GM10248 (cell line): ENCODE results near the gene CLNK.

Experiments
- CTCF ChIA-PET: fragments of 300-600 bp; sonication (Branson Sonifier 250); formaldehyde crosslinking; extraction: SDS; loops from one replicate; lab custom pipeline; 2021; ENCODE audit warnings: antibody characterized with exemption; lab: Yijun Ruan, JAX
- POLR2A ChIA-PET: fragments of 350-650 bp; sonication (Branson Sonifier 250); formaldehyde crosslinking; extraction: SDS; loops from one replicate; lab custom pipeline; 2020; ENCODE audit warnings: antibody characterized with exemption; lab: Yijun Ruan, JAX
- DNase-seq: peaks from one replicate; pipeline ENCODE4 v3.0.0; 2012; ENCODE audit errors: extremely low spot score
- TF ChIP-seq, protein P1 (sequence below): IDR thresholded peaks from 2 replicates; pipeline ENCODE4 v1.5.1; 2012; ENCODE audit warnings: mild to moderate bottlenecking, low read depth; ENCODE audit errors: extremely low read depth, missing control alignments, control extremely low read depth

The CLNK gene

DNA sequence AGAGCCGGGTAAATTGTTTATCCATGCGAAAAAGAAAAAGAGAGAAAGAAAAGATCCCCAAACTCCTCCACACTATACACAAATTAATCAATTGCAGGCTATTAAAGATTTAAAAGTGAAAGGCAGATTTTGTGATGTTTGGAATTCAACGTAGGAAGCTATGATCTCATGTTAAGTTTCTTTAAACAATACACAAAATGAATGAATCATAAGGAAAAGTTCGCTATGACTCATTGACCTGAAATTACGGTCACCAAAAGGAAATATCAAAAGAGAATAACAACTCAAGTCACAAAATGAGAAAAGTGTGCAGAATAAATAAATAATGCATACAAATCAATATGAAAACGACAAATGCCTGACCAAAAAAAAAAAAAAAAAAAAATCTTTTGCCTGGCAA, 28.6 kb downstream of the CLNK start:
- TF ChIP-seq, protein P1, sequence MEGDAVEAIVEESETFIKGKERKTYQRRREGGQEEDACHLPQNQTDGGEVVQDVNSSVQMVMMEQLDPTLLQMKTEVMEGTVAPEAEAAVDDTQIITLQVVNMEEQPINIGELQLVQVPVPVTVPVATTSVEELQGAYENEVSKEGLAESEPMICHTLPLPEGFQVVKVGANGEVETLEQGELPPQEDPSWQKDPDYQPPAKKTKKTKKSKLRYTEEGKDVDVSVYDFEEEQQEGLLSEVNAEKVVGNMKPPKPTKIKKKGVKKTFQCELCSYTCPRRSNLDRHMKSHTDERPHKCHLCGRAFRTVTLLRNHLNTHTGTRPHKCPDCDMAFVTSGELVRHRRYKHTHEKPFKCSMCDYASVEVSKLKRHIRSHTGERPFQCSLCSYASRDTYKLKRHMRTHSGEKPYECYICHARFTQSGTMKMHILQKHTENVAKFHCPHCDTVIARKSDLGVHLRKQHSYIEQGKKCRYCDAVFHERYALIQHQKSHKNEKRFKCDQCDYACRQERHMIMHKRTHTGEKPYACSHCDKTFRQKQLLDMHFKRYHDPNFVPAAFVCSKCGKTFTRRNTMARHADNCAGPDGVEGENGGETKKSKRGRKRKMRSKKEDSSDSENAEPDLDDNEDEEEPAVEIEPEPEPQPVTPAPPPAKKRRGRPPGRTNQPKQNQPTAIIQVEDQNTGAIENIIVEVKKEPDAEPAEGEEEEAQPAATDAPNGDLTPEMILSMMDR: no peak
- ChIA-PET POLR2A (interaction anchor here (0.7 kb wide), 1 partner anchor 296 kb away, joined by 3 read pairs; no protein-coding TSS in a partner anchor), CTCF (interaction anchor here (0.8 to 2.0 kb wide), 5 partner anchors 10 to 26 kb away, joined by 3 to 7 read pairs (median 4); no protein-coding TSS in a partner anchor)
- no peak for DNase-seq

DNA sequence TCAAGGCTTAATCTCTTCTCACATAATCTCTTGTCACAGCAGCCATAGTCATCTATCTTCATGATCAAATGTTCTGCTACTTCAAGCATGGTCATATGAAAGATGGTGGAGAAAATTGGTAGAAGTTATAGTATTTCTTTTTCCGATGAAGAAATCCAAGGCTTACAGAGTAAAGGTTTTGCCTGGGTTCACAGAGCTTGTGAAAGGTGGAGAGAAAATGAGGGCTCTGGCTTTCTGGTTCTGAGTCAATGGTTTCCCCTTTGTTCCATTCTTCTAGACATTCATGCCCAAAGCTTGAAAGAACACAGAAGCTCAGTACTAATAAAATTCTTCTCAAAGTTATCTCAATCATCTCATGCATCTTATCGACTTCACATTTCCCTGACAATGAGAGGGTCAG, 36.1 kb downstream of the CLNK start:
- CTCF ChIA-PET: interaction anchor here (1.2 to 2.2 kb wide), 3 partner anchors 16 to 27 kb away, joined by 3 to 4 read pairs (median 3); no protein-coding TSS in a partner anchor
- POLR2A ChIA-PET: no interaction called here

DNA sequence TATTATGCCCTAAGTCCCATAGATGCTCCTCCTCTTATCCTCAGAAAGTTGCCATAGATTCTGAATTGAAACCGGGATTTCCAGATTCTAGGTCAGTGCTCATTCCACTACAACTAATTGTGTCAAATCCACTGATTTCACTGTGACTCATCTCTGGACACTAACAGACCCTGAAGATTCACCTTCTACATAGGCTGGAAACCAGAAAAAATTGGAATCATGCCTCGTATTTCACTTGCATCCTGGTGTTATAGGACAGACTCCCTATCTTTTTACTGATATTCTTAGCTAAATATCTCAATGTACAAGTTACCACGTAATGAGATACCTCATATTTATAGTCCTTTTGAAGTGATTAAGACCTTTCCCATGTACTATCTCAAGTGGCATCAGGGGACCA, 36.7 kb downstream of the CLNK start:
- no peak for DNase-seq
- ChIA-PET POLR2A (no interaction called here), CTCF (interaction anchor here (2.2 kb wide), 1 partner anchor 28 kb away, joined by 4 read pairs; no protein-coding TSS in a partner anchor)
- TF ChIP-seq, protein P1: no peak

More for the DNA sequence above, 36.1 kb downstream of the CLNK start:
- TF ChIP-seq, protein P1: no peak
- no peak for DNase-seq

DNA sequence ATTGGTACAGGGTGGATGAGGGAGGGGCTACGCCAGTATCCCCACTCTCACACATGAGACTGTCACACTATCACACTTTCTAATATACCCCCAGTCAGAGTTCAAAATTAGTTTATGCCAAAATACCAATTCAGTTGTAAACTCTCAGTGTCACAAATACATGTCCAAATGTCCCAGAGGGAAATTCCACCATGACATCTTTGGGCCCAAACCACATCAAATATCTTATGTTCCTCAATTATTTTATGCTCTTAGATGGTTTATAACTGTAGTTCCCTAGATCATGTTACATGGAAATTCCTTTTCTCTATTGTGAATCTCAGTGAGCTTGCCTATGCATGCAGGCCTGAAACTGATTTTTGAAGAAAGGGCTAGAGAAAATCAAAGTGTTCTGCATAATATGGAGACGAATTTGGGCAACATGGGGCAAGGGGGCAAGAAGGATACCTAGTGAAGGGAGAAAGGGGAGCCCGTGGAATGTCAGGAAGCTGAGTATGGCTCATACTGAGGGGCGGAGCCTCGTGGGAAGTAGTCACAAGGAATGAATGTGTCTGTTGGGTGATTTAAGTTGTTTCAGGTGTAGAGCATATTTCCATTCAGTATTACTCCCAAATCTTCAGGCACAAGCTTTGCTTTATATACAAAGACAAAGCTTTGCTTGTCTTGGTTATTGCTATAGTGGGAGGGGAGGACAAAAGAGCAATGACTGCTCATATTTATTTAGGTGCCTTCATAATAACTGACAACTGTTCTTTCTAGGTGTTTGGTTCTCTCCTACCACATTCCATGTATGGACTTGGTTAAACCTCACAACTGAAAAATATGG, 40.8 kb downstream of the CLNK start:
- no peak for DNase-seq
- ChIA-PET CTCF (interaction anchor here (0.7 to 1.5 kb wide), 4 partner anchors 14 to 378 kb away, joined by 3 read pairs; no protein-coding TSS in a partner anchor), POLR2A (no interaction called here)
- TF ChIP-seq, protein P1: no peak

DNA sequence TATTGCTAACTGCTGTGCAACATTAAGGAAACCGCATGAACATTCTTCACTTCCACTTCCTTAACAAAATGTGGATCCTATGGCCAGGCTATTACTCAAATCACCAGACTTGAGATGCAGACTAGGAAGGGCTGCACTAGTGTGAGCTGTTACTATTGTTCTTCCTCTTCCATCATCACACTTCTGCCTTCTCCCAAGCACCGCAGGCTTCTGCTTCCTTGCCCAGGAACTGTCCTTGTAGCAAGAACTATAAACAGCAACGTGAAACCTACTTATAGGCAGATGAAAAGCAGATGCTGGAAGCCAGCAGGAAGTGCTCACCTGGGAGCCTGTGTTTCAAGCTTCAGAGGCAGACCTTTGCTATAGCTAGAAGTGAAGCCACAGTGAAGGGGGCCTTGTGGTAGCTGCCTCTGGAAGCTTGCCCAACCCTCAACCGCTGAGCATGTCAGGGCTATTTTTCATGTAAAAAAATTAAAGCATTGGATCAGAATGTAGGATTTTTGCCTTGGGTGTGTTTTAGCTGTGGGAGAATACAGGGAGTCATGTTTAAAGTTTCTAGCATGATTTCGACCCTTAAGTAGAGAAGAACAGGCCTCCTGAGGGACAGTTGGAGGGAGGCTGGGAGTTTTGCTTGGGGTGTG, 43.9 kb downstream of the CLNK start:
- ChIA-PET POLR2A (no interaction called here), CTCF (interaction anchor here (0.7 to 1.8 kb wide), 6 partner anchors 8 to 72 kb away, joined by 3 to 5 read pairs (median 4); no protein-coding TSS in a partner anchor)
- no peak for DNase-seq
- TF ChIP-seq, protein P1: no peak

DNA sequence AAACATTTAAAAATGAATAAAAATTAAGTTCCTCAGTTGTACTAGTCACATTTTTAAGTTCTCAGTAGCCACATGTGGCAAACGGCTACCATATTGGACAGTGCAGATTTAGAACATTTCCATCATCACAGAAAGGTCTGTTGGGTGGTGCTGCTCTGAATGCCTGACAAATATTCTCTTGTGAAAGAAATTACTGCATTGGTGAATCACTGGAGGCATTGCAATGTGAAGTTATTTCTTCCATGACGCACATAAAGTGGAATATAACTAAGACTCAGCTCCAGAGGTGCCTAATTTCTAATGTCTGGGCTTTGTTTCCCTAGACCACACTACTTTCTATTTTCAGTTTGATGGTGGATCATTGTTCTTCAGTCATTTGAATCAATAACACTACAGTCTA, 44.9 kb downstream of the CLNK start:
- ChIA-PET POLR2A (no interaction called here), CTCF (interaction anchor here (1.8 kb wide), 1 partner anchor 15 kb away, joined by 4 read pairs; no protein-coding TSS in a partner anchor)
- DNase-seq: no peak
- TF ChIP-seq, protein P1: no peak
